Caco-2 (cell line): ENCODE results near the gene GNAS-AS1. TPM values are rescaled to one million over a fixed set of nuclear protein-coding genes. Genes with fewer than 3 reads are reported as not detected.

Source experiments
- BruUV-seq: library from RNA; stranded (reverse); fragments of 400-500 nt; replicated peaks from 2 replicates; lab custom pipeline; 2021; lab: Mats Ljungman, UMichigan
- CTCF ChIA-PET: fragments of 300-600 bp; sonication (Branson Sonifier 250); formaldehyde crosslinking; loops from one replicate; lab custom pipeline; 2022; ENCODE audit warnings: antibody characterized with exemption; lab: Charles Lee
- POLR2A ChIA-PET: fragments of 300-600 bp; sonication (Branson Sonifier 250); formaldehyde crosslinking; loops from one replicate; lab custom pipeline; 2022; ENCODE audit warnings: antibody characterized with exemption; lab: Charles Lee
- DNase-seq, 2 experiments: peaks; one replicate each; pipeline versions ENCODE4 v3.0.0 to v3.0.0-alpha.2; 2020 to 2022
- H3K27me3 ChIP-seq: replicated peaks from 2 replicates; pipeline ENCODE4 v1.6.0; 2011; ENCODE audit warnings: low read length; ENCODE audit not compliant: control insufficient read depth, insufficient read depth
- H3K36me3 ChIP-seq: 2 replicates; pipeline ENCODE4 v1.5.1; 2011; ENCODE audit warnings: low read length; ENCODE audit not compliant: control insufficient read depth, insufficient read depth
- H3K4me1 ChIP-seq: fragments of 250-450 bp; sonication (Bioruptor Pico); 2 replicates; pipeline ENCODE4 v1.5.1; 2020; ENCODE audit warnings: mild to moderate bottlenecking
- H3K4me3 ChIP-seq: 2 replicates; pipeline ENCODE4 v1.5.1; 2011; ENCODE audit warnings: low read depth, mild to moderate bottlenecking, control low read depth, low read length
- H3K9me3 ChIP-seq: fragments of 250-450 bp; sonication (Bioruptor Pico); 2 replicates; pipeline ENCODE4 v1.5.1; 2020; ENCODE audit warnings: mild to moderate bottlenecking, moderate library complexity
- H3K27ac Mint-ChIP-seq: one replicate; pipeline ENCODE4 v1.8.0; 2022; ENCODE audit warnings: mixed read lengths; ENCODE audit not compliant: unreplicated experiment
- H3K27me3 Mint-ChIP-seq: one replicate; pipeline ENCODE4 v1.8.0; 2022; ENCODE audit warnings: mixed read lengths; ENCODE audit not compliant: insufficient read depth, unreplicated experiment
- H3K36me3 Mint-ChIP-seq: one replicate; pipeline ENCODE4 v1.8.0; 2022; ENCODE audit warnings: mild to moderate bottlenecking, mixed read lengths; ENCODE audit not compliant: insufficient read depth, unreplicated experiment
- H3K4me1 Mint-ChIP-seq: one replicate; pipeline ENCODE4 v1.8.0; 2022; ENCODE audit warnings: low read depth, mixed read lengths; ENCODE audit not compliant: unreplicated experiment
- H3K4me3 Mint-ChIP-seq: one replicate; pipeline ENCODE4 v1.8.0; 2022; ENCODE audit warnings: mild to moderate bottlenecking, moderate library complexity, mixed read lengths; ENCODE audit not compliant: unreplicated experiment
- H3K9me3 Mint-ChIP-seq: one replicate; pipeline ENCODE4 v1.8.0; 2022; ENCODE audit warnings: mixed read lengths; ENCODE audit not compliant: unreplicated experiment
- intact Hi-C: fragments of 100-400 bp; cut with micrococcal nuclease; formaldehyde crosslinking; loops from one replicate; pipeline ENCODE4 v1.10.0; 2022; ENCODE audit not compliant: unreplicated experiment
- total RNA-seq: library from RNA; stranded (reverse); gene quantifications from 2 replicates; pipeline ENCODE4 v1.2.3, GENCODE V29; 2022
- TF ChIP-seq, protein P1 (sequence below), 2 experiments: fragments of 200-600 bp in 1 of 2; IDR thresholded peaks; 1 replicate in 1 of 2; 2 replicates in 1 of 2; pipeline versions ENCODE4 v1.5.1 to v1.8.0; 2011 to 2022; ENCODE audit warnings: antibody characterized with exemption in 1 of 2, control low read depth in 1 of 2, inconsistent platforms in 1 of 2, low read depth in 1 of 2, low read length in 1 of 2, mild to moderate bottlenecking in 1 of 2, moderate library complexity in 1 of 2; ENCODE audit not compliant: insufficient read depth in 1 of 2, severe bottlenecking in 1 of 2, unreplicated experiment in 1 of 2

The GNAS-AS1 gene
- total RNA-seq, 1 experiment from 2014 or later, result 5.1 TPM

GRCh38 chr20:58886546-58886945 lies 35.8 kb upstream of the GNAS-AS1 start:
- intact Hi-C loops, result no loop called here
- H3K9me3 ChIP-seq, result peaks cover 7% of the 10 kb centered on the region
- H3K4me1 ChIP-seq, result 0 out of 2 replicates have a peak, but pooled peaks cover 5% of the 10 kb centered on the region
- TF ChIP-seq, protein P1, sequence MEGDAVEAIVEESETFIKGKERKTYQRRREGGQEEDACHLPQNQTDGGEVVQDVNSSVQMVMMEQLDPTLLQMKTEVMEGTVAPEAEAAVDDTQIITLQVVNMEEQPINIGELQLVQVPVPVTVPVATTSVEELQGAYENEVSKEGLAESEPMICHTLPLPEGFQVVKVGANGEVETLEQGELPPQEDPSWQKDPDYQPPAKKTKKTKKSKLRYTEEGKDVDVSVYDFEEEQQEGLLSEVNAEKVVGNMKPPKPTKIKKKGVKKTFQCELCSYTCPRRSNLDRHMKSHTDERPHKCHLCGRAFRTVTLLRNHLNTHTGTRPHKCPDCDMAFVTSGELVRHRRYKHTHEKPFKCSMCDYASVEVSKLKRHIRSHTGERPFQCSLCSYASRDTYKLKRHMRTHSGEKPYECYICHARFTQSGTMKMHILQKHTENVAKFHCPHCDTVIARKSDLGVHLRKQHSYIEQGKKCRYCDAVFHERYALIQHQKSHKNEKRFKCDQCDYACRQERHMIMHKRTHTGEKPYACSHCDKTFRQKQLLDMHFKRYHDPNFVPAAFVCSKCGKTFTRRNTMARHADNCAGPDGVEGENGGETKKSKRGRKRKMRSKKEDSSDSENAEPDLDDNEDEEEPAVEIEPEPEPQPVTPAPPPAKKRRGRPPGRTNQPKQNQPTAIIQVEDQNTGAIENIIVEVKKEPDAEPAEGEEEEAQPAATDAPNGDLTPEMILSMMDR (IDR thresholded peaks at IDR 0.05; ENCODE audit: insufficient read depth in 1 of 2, low read depth in 1 of 2, low read length in 1 of 2, severe bottlenecking in 1 of 2, unreplicated experiment in 1 of 2), result no peak
- peaks cover 9% of the 10 kb centered on the region for H3K36me3 Mint-ChIP-seq
- H3K27me3 Mint-ChIP-seq, result peaks cover 5% of the 10 kb centered on the region
- H3K27me3 ChIP-seq, result peaks cover 2% of the 10 kb centered on the region; the same call in 1 of the 2 replicates
- ChIA-PET POLR2A (no interaction called here), CTCF (interaction anchor here (0.7 kb wide), 1 partner anchor 10 kb away, joined by 5 read pairs; no protein-coding TSS in a partner anchor)
- H3K9me3 Mint-ChIP-seq, result no peaks in the 10 kb centered on the region
- no peak for DNase-seq
- BruUV-seq, result no TSS peak
- no peaks in the 10 kb centered on the region for H3K36me3 ChIP-seq
- H3K4me1 Mint-ChIP-seq, result peaks cover 12% of the 10 kb centered on the region
- H3K27ac Mint-ChIP-seq, result no peak overlapping the region
- no peak overlapping the region for H3K4me3 Mint-ChIP-seq
- no peak overlapping the region for H3K4me3 ChIP-seq

DNA sequence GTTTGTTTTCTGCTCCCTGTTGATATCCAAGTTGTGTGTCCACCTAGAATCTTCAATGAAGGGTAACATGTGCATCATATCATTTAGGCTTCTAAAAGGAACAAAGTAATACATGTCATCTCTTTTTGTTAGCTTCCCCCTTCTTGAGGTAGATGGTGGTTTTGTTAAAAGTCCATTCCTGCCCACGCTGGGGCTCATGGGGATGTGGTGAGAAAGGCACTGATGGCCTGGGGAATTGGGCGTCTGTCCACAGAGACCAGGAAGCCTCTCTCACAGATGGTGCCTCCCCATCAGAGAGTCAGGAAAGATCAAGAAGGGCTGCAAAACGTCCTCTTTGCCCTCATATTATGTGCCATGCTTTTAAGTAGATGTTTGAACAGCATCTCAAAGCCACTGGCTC lies 34.3 kb upstream of the GNAS-AS1 start:
- Mint-ChIP-seq H3K27ac (no peak overlapping the region), H3K36me3 (peaks cover 3% of the 10 kb centered on the region), H3K4me3 (no peak overlapping the region), H3K27me3 (peaks cover 18% of the 10 kb centered on the region), H3K4me1 (peaks cover 12% of the 10 kb centered on the region), H3K9me3 (no peaks in the 10 kb centered on the region)
- DNase-seq, result no peak
- CTCF ChIA-PET, result interaction anchor here (0.8 to 1.4 kb wide), 2 partner anchors 15 to 22 kb away, joined by 3 to 4 read pairs; no protein-coding TSS in a partner anchor
- no TSS peak for BruUV-seq
- POLR2A ChIA-PET, result no interaction called here
- H3K36me3 ChIP-seq, result no peaks in the 10 kb centered on the region
- H3K4me3 ChIP-seq, result no peak overlapping the region
- 0 out of 2 replicates have a peak, but pooled peaks cover 5% of the 10 kb centered on the region for H3K4me1 ChIP-seq
- peaks cover 7% of the 10 kb centered on the region for H3K9me3 ChIP-seq
- TF ChIP-seq, protein P1 (IDR thresholded peaks at IDR 0.05; ENCODE audit: insufficient read depth in 1 of 2, low read depth in 1 of 2, low read length in 1 of 2, severe bottlenecking in 1 of 2, unreplicated experiment in 1 of 2), result no peak
- intact Hi-C loops, result no loop called here
- peaks cover 2% of the 10 kb centered on the region; the same call in 1 of the 2 replicates for H3K27me3 ChIP-seq

GRCh38 chr20:58883241-58883691 lies 32.6 kb upstream of the GNAS-AS1 start:
- peaks cover 7% of the 10 kb centered on the region for H3K9me3 ChIP-seq
- ChIA-PET POLR2A (no interaction called here), CTCF (interaction anchor here (0.7 to 1.4 kb wide), 2 partner anchors 13 to 572 kb away, joined by 3 to 4 read pairs; no protein-coding TSS in a partner anchor)
- Mint-ChIP-seq H3K36me3 (no peaks in the 10 kb centered on the region), H3K4me3 (no peak overlapping the region), H3K4me1 (peaks cover 12% of the 10 kb centered on the region), H3K9me3 (no peaks in the 10 kb centered on the region), H3K27ac (no peak overlapping the region), H3K27me3 (peaks cover 27% of the 10 kb centered on the region)
- H3K36me3 ChIP-seq, result no peaks in the 10 kb centered on the region
- 0 out of 2 replicates have a peak, but pooled peaks cover 5% of the 10 kb centered on the region for H3K4me1 ChIP-seq
- BruUV-seq, result no TSS peak
- no peak overlapping the region for H3K4me3 ChIP-seq
- H3K27me3 ChIP-seq, result peaks cover 2% of the 10 kb centered on the region; the same call in 1 of the 2 replicates
- TF ChIP-seq, protein P1 (IDR thresholded peaks at IDR 0.05; ENCODE audit: insufficient read depth in 1 of 2, low read depth in 1 of 2, low read length in 1 of 2, severe bottlenecking in 1 of 2, unreplicated experiment in 1 of 2), result no peak
- no peak for DNase-seq
- intact Hi-C loops, result no loop called here
